Liver (tissue), 3 donors: ENCODE measurements around the gene LTN1.

Experiments
- GABPA ChIP-seq, 2 donors: IDR thresholded peaks in 1 of 2; conservative IDR thresholded peaks in 1 of 2; 2 replicates each; pipeline ENCODE4 v1.6.1; 2016; ENCODE audit warnings: antibody characterized with exemption in 2 of 2, mild to moderate bottlenecking in 1 of 2, moderate library complexity in 1 of 2
- TF ChIP-seq, protein P1 (sequence below): fragments of 150-350 bp; IDR thresholded peaks from 2 replicates; pipeline ENCODE4 v1.5.1; 2017; ENCODE audit warnings: improper control_type of control experiment, low read depth, low read length; ENCODE audit not compliant: missing input control
- donor health status: healthy.
- donor health status: healthy.

DNA sequence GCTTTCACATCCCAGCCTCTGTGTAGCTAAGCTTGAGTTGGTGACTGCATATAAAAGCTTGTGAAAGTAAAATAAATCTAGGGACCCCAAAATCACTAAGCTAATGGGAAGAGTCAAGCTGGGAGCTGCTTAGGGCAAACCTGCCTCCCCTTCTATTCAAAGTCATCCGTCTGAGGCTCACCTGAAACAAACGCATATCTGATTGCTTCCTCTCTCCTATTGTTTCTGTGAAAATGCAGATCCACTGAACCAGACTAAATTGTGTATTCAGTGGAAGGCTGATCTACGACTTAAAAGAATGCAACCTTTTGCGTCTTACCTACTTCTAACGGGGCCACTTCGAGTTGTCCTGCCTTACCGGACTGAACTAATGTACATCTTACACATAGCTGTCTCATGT, 70.3 kb downstream of the LTN1 start:
- TF ChIP-seq, protein P1, sequence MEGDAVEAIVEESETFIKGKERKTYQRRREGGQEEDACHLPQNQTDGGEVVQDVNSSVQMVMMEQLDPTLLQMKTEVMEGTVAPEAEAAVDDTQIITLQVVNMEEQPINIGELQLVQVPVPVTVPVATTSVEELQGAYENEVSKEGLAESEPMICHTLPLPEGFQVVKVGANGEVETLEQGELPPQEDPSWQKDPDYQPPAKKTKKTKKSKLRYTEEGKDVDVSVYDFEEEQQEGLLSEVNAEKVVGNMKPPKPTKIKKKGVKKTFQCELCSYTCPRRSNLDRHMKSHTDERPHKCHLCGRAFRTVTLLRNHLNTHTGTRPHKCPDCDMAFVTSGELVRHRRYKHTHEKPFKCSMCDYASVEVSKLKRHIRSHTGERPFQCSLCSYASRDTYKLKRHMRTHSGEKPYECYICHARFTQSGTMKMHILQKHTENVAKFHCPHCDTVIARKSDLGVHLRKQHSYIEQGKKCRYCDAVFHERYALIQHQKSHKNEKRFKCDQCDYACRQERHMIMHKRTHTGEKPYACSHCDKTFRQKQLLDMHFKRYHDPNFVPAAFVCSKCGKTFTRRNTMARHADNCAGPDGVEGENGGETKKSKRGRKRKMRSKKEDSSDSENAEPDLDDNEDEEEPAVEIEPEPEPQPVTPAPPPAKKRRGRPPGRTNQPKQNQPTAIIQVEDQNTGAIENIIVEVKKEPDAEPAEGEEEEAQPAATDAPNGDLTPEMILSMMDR = no peak
- TF ChIP-seq GABPA (IDR thresholded peaks at IDR 0.05 in 1 of 2, conservative IDR thresholded peaks at IDR 0.05 in 1 of 2) = no peak
